T-helper 1 cell treated with Interleukin-12 subunit alpha and Interleukin-12 subunit beta and Interleukin-4 antibody, amounts not matched to agents 30 ng/mL and 1 ng/mL, for 36 hours (primary cell): Measurements from ENCODE around the gene S100A4. TPM values are rescaled to one million over a fixed set of nuclear protein-coding genes. Genes with fewer than 3 reads are reported as not detected.
"Not testable (repeated sequence)": the region's sequence is repeated elsewhere in the genome, so short reads cannot be mapped to it uniquely, and the experiment has no call there.

ENCODE experiments used
- intact Hi-C: fragments of 100-400 bp; cut with micrococcal nuclease; formaldehyde crosslinking; loops from one replicate; pipeline ENCODE4 v1.15.1; 2024
- total RNA-seq: library from RNA; stranded (reverse); gene quantifications from 2 replicates; pipeline ENCODE4 v1.2.3, GENCODE V29; 2022

S100A4 gene
- total RNA-seq, result 762 and 767 TPM in 2 replicates

- intact Hi-C loops, result loop anchor here (1.0 to 5.0 kb wide), 5 partner anchors 9 to 182 kb away; partner anchors contain the start of genes CHTOP and INTS3
Measured at GRCh38 chr1:153545067-153546055, at the start of gene S100A4. S100A4 (minus strand) TSS chr1:153545806; CDS start chr1:153544794, 1,012 bp downstream.

DNA sequence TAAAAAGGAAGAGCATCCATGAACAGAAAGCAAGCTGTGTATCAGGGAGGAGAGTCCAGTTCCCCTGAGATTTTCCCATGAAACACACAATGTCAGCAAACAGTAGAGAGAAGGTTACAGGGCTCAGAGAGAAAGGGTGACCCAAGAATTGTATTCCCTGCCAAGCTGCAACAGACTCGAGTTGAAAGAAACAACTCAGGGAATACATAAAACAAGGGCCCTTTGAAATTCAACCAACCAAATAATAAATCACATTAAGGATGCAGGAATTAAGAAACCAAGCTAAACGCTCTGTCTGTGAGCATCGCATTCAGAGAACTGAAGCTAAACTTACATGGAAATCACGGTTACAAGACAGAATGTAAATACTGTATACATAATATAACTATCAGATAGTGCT lies 47.1 kb upstream of the S100A4 start:
- intact Hi-C loops, result no loop called here

- intact Hi-C loops, result no loop called here
Measured at GRCh38 chr1:153588482-153588881, 42.9 kb upstream of the S100A4 start.

- intact Hi-C loops, result not testable (repeated sequence)
Measured at GRCh38 chr1:153588033-153588432, 42.4 kb upstream of the S100A4 start.

DNA sequence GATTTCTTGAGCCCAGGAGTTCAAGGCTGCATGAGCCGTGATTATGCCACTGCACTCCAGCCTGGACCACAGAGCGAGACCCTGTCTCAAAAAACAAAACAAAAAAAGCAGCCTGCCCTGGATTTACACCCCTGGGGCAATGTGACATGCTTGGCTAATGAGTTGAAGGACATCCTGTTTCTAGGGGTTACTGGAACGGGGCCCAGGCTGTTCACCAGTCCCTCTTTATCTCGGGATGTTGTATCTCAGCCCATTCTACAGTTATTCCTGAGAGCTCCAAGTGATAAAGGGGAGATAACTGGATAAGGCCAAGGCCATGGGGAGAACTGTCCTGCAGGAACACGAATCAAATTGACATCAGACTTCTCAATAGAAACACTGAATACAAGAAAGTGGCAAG lies 41.7 kb upstream of the S100A4 start:
- intact Hi-C loops, result no loop called here

GRCh38 chr1:153586347-153586746 lies 40.7 kb upstream of the S100A4 start:
- intact Hi-C loops, result no loop called here

GRCh38 chr1:153585006-153585405 lies 39.4 kb upstream of the S100A4 start:
- intact Hi-C loops, result no loop called here

- intact Hi-C loops, result no loop called here
Measured at GRCh38 chr1:153583976-153584375, 38.4 kb upstream of the S100A4 start.

GRCh38 chr1:153583514-153583913 lies 37.9 kb upstream of the S100A4 start:
- intact Hi-C loops, result not testable (repeated sequence)

DNA sequence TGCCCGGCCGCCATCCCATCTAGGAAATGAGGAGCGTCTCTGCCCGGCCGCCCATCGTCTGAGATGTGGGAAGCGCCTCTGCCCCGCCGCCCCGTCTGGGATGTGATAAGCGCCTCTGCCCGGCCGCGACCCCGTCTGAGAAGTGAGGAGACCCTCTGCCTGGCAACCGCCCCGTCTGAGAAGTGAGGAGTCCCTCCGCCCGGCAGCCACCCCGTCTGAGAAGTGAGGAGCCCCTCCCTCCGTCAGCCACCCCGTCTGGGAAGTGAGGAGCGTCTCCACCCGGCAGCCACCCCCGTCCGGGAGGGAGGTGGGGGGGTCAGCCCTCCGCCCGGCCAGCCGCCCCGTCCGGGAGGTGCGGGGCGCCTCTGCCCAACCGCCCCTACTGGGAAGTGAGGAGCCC lies 37.2 kb upstream of the S100A4 start:
- intact Hi-C loops, result not testable (repeated sequence)

DNA sequence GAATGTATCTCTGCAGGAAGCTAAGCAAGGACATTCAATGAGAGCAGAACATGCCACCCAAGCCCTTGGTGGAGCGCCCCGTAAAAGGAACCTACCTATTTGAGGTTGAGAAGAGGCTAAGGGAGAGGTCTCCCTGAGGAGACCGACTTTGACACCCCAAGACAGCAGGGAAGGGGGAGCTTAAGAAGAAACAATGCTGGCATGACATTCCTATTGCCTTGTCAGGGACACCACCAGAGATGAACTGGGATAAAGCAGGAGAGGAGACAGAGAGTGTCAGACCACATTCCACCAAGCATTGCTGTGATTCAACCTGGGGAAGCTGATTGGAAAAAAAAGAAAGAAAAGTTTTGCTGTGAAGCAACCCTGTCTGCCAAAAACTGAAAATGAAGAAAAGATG lies 33.3 kb upstream of the S100A4 start:
- intact Hi-C loops, result no loop called here

- intact Hi-C loops, result no loop called here
Measured at GRCh38 chr1:153578490-153578889, 32.9 kb upstream of the S100A4 start.

- intact Hi-C loops, result no loop called here
Measured at GRCh38 chr1:153577624-153578051, 32.0 kb upstream of the S100A4 start.

GRCh38 chr1:153577138-153577537 lies 31.5 kb upstream of the S100A4 start:
- intact Hi-C loops, result no loop called here

DNA sequence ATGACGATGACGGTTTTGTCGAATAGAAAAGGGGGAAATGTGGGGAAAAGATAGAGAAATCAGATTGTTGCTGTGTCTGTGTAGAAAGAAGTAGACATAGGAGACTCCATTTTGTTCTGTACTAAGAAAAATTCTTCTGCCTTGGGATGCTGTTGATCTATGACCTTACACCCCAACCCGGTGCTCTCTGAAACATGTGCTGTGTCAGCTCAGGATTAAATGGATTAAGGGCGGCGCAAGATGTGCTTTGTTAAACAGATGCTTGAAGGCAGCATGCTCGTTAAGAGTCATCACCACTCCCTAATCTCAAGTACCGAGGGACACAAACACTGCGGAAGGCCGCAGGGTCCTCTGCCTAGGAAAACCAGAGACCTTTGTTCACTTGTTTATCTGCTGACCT lies 29.9 kb upstream of the S100A4 start:
- intact Hi-C loops, result not testable (repeated sequence)

DNA sequence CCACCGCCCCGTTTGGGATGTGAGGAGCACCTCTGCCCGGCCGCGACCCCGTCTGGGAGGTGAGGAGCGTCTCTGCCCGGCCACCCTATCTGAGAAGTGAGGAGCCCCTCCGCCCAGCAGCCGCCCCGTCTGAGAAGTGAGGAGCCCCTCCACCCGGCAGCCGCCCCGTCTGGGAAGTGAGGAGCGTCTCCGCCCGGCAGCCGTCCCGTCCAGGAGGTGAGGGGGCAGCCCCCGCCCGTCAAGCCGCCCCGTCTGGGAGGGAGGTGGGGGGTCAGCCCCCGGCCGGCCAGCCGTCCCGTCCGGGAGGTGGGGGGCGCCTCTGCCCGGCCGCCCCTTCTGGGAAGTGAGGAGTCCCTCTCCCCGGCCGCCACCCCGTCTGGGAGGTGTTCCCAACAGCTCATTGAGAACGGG lies 29.5 kb upstream of the S100A4 start:
- intact Hi-C loops, result not testable (repeated sequence)

- intact Hi-C loops, result loop anchor here (2.0 kb wide), 1 partner anchor 413 kb away; the partner anchor contains the start of gene RAB13
Measured at GRCh38 chr1:153573351-153573750, 27.7 kb upstream of the S100A4 start.

- intact Hi-C loops, result loop anchor here (1.0 to 2.0 kb wide), 3 partner anchors 45 to 414 kb away; partner anchors contain the start of gene RAB13
Measured at GRCh38 chr1:153572569-153573015, 27.0 kb upstream of the S100A4 start.

DNA sequence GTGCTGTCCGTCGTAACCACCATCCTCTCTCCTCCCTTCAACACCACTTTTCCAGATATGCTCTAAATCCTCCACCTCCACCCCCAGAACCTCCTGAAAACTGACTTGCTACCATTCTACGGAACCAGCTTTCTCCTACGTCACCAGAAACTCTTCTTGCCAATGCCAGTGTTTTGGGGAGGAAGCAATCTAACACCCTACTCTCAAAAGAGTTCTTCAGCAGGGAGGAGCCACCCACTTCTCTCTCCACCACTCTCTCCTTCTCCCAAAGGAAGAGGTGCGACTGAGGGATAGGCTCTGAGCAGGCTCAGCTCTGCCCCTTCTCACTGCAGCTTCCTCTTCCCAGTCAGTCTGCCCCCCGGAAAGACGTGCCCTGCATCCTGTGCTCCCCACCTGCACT lies 26.1 kb upstream of the S100A4 start:
- intact Hi-C loops, result loop anchor here (1.0 to 2.0 kb wide), 3 partner anchors 46 to 415 kb away; partner anchors contain the start of gene RAB13

DNA sequence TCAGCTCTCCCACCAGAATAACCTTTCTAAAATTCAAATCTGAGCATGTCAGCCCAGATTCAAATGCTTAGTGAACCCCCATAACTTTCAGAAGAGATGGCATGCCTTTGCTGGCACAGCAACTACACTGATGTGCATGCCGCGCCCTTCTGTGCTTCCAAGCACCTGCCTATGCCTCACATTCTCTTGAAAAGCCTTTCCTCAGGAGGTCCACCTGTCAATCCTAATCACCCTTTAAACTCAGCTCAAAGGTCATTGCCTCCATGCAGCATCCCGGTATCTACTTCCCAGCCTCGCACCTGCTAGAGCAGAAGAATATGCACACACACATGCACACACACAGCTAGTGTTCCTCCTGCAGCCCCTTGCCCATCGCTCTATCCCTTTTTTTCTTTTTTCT lies 25.3 kb upstream of the S100A4 start:
- intact Hi-C loops, result no loop called here

DNA sequence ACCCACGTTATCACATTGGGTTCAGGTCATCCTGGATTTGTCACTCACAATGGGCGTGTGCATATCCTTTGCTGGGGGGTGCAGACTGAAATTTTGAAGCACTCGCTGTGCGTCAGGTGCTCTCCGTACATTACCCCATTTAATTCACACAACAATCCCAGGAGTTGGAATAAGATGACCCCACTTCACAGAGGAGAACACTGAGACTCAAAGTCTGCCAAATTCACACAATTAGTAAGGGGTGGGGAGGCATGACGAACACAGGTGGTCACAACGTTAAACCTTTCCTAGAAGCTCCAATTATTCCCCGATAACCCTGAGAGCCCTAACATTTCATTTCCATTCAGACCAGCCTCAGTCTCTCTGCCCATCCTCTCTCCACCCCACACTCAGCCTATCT lies 23.9 kb upstream of the S100A4 start:
- intact Hi-C loops, result no loop called here

DNA sequence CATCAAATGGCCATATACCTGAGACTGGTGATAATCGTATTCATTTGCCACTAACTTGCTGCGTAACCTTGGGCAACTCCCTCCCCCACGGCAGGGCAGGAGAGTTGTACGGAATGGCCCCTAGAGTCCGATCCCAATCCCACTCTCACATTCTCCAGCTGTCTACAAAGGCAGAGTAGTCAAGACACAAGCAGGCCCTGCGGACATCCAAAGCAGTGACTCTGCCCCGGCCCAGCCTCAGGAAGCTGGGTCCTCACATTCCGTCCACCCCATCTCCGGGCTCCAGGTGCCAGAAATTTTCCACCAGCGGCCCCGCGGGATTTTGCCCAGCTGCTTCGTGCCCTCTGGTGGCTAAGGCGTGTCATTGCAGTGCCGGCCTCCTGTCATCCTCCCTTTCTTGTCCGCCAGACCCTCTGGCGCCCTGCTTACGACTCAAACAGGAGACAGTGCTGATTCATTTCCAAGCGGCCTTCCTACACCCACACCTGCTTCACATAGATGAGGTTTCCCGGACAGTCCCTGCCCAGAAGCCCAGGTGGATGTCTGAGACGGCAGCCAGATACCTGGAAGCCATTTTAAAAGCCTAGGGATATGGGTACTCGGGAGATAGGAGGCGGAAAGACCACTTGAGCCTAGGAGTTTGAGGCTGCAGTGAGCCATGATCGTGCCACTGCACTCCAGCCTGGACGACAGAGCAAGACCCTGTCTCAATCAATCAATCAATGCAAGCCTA lies 22.9 kb upstream of the S100A4 start:
- intact Hi-C loops, result loop anchor here (1.0 kb wide), 6 partner anchors 23 to 216 kb away; partner anchors contain the start of gene S100A4
